NCI-H1436 treated with DMSO at 0.1 percent for 48 hours (cell line): Measurements from ENCODE around the gene CXCL16.

Experiments
- DNase-seq: peaks from one replicate; lab custom pipeline; 2025; lab: John Stamatoyannopoulos, UW

CXCL16 gene

GRCh38 chr17:4739122-4740024 lies at the start of gene CXCL16, which contains the start of gene ZMYND15:
TSS of gene CXCL16 (minus strand) at chr17:4739928. CDS start at chr17:4739339, 589 bp downstream.
TSS of gene ZMYND15 (plus strand) at chr17:4739833. CDS start at chr17:4740549, 716 bp downstream.
- no peak for DNase-seq

GRCh38 chr17:4788807-4789700 lies 49.3 kb upstream of the CXCL16 start, which contains the start of gene GLTPD2:
TSS of gene GLTPD2 (plus strand) at chr17:4788964. CDS start at chr17:4789012, 48 bp downstream.
- no peak for DNase-seq

- DNase-seq = no peak
These were observed 48.6 kb upstream of the CXCL16 start for GRCh38 chr17:4788159-4788806.

- DNase-seq = no peak
These were observed 46.8 kb upstream of the CXCL16 start for GRCh38 chr17:4786516-4786915.

GRCh38 chr17:4786106-4786511 lies 46.4 kb upstream of the CXCL16 start, which contains the start of gene VMO1:
TSS of gene VMO1 (minus strand) at chr17:4786364. CDS start at chr17:4786352, 12 bp downstream.
- no peak for DNase-seq

GRCh38 chr17:4785311-4786105 lies 45.8 kb upstream of the CXCL16 start:
- DNase-seq = no peak

- no peak for DNase-seq
These were observed 42.9 kb upstream of the CXCL16 start for GRCh38 chr17:4782652-4783051.

GRCh38 chr17:4780325-4780955 lies 40.7 kb upstream of the CXCL16 start:
- no peak for DNase-seq

GRCh38 chr17:4777969-4778760 lies 38.4 kb upstream of the CXCL16 start:
- DNase-seq = no peak

- DNase-seq = no peak
These were observed 32.5 kb upstream of the CXCL16 start for GRCh38 chr17:4772235-4772613.

GRCh38 chr17:4771519-4772234 lies 31.9 kb upstream of the CXCL16 start, which contains the start of gene TM4SF5:
TSS of gene TM4SF5 (plus strand) at chr17:4771886. CDS start at chr17:4771923, 37 bp downstream.
- DNase-seq = no peak

GRCh38 chr17:4769628-4770027 lies 29.9 kb upstream of the CXCL16 start:
- no peak for DNase-seq

- no peak for DNase-seq
These were observed 28.6 kb upstream of the CXCL16 start for GRCh38 chr17:4768298-4768697.

GRCh38 chr17:4766723-4767122 lies 27.0 kb upstream of the CXCL16 start:
- DNase-seq = no peak

GRCh38 chr17:4766201-4766600 lies 26.5 kb upstream of the CXCL16 start:
- no peak for DNase-seq

- no peak for DNase-seq
These were observed 24.9 kb upstream of the CXCL16 start for GRCh38 chr17:4764595-4764994.

- DNase-seq = no peak
These were observed 20.1 kb upstream of the CXCL16 start for GRCh38 chr17:4759776-4760236.

- DNase-seq = no peak
These were observed 13.7 kb upstream of the CXCL16 start for GRCh38 chr17:4753392-4753791.

- no peak for DNase-seq
These were observed 12.2 kb upstream of the CXCL16 start for GRCh38 chr17:4751932-4752331.
